Caki2 (cell line): ENCODE results near the gene RAD51AP1. TPM values are rescaled to one million over a fixed set of nuclear protein-coding genes. Genes with fewer than 3 reads are reported as not detected.
A peak's percentile ranks its signal among the peaks of the same experiment; 100 is the strongest.
"Not testable (repeated sequence)": the region's sequence is repeated elsewhere in the genome, so short reads cannot be mapped to it uniquely, and the experiment has no call there.

Source experiments
- DNase-seq: peaks from one replicate; pipeline ENCODE4 v3.0.0-alpha.2; 2015; ENCODE audit warnings: low read depth
- in situ Hi-C: cut with HindIII; loops from 2 replicates; pipeline ENCODE4 v1.10.0; 2016; ENCODE audit warnings: low sequenced_read_pairs, low pct_unique_long_range_greater_than_20kb, mixed read lengths
- total RNA-seq: library from RNA; depleted of rRNA; stranded (reverse); fragments of >200 nt; shearing (Covaris generic); gene quantifications from 2 replicates; pipeline ENCODE4 v1.2.3, GENCODE V29; 2014; ENCODE audit warnings: low replicate concordance; rRNA removed

RAD51AP1 gene, protein sequence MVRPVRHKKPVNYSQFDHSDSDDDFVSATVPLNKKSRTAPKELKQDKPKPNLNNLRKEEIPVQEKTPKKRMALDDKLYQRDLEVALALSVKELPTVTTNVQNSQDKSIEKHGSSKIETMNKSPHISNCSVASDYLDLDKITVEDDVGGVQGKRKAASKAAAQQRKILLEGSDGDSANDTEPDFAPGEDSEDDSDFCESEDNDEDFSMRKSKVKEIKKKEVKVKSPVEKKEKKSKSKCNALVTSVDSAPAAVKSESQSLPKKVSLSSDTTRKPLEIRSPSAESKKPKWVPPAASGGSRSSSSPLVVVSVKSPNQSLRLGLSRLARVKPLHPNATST
- total RNA-seq = 40.0 and 46.3 TPM in 2 replicates

DNA sequence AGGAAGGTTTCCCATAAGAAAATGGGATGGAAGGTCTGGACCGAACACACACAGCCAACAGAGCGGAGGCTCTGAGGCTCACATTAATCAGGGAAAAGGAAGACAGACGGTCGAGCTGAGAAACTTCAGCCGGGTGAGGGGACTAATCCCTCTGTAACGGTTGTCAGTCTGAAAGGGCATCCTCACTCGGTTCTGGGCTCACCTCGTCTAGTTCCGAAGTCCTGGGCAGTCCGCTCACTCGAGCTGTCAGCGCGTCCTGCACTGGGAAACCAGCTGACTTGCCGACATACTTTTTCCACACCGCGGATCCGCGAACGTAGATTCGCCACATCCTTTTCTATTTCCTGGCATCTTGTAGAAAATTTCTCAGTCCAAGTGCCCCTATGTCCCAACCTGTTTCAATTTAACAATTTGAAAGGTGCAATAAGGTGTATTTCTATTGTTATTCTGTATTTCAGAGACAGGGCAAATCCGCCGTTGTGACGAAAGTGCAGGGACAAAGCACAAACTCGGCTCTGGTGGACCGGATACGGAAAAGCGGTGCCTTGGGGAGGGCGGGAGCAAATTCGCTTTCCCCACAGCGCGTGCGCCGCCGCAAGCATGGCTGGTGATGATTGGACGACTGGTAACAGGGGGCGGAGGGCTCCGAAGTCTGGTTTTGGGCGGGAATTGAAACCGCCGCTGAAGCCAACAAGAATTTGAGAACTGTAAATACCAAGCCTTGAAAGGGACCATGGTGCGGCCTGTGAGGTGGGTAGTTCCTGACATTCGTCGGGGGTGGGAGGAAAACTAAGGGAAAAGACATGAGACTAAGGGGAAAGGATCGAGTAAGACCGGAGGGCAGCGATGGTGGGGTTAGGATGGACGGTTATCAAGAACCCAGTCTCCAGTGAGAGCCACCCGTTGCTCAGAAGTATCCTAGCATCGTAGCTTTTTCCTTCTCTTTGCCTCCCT is at the start of gene RAD51AP1:
Gene RAD51AP1, plus strand, starts transcription at position 684 of the 954 bp plus-strand sequence. Its CDS starts 50 bp downstream, at position 734.
- in situ Hi-C loops = no loop called here
- peak; percentile 95 for DNase-seq

DNA sequence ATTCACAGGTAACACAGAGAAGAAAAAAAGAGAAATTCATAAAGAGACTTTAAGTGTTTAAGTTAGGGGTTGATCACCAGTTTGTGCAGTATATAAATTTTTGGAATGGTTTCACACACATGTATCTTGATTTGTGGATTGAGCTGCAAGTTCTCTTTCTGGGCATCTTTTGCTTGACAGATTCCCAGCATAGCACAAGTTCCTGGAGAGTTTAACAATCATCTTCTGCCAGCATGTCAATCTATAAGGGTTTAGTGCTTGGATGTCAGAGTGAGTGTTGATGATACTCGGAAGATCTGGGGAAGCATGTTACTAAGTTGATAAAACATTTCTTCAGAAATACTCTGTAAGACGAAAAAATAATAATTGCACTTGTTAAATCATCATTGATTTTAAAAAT is 49.1 kb upstream of the RAD51AP1 start:
- DNase-seq = no peak
- in situ Hi-C loops = no loop called here

DNA sequence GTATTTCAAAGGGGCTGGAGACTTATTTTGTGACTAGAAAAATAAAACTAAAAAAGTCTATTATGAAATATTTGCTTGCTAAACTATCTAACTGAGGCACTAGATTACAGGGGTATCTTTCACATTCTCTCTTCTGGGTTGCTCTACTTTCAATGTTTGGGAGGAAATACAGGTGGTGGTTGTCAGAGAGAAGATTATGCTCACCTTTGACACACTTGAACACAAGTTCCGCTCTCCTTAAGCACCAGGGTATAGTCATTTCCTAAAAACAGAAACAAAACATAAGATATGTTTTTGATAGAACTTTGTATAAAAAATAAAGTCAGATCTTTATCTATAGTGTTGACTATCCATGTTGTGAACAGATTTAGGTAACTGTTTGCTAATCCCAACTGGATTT is 47.7 kb upstream of the RAD51AP1 start:
- DNase-seq = no peak
- in situ Hi-C loops = no loop called here

DNA sequence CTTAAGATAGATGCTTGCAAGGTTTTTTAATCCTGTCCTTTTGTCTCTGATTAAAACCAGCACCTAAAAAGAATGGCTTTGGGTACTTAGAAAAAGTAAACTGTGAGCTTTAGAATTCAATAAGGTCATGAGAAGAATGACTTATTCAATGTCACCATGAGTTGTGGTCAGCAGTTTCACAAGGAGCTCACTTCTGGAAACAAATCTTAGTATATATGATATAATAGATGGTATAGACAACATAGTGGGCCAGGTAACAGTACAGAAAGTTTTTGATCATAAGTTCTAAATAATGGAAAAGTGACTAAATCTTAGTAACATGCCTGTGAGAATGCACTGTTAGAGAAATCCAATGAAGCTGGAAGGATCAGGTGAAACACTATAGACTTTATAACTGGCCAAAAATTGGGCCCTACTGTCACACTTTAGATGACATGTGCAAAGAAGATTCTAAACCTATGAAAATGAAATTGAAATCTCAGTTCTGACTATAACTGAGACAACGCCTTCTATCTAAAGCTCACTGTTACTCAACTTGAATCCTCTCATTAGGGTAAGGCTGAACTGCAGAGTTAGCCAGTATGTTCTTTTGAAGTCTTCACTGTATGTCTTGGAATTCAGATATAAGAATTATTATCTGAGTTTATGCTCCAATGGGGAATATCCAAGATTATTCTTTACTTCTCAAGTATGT is 42.4 kb upstream of the RAD51AP1 start:
- in situ Hi-C loops = no loop called here
- DNase-seq = no peak

DNA sequence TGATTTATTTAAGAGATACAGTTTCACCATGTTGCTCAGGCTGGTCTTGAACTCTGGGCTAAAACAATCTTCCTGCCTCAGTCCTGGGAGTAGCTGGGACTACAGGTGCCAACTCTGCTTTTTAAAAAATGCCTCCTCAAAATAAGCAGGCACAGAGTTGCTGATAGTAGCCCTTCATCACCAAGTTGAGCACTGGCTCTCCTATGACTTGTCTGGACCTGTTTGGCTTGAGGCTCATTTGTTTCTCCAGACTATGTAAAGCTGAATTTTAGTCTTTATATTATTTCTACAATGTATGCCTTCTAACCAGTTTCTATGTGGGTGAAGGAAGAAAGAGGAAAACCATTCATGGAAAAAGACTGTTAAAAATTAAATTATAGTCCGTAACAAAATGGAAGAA is 39.5 kb upstream of the RAD51AP1 start:
- in situ Hi-C loops = no loop called here
- DNase-seq = no peak

DNA sequence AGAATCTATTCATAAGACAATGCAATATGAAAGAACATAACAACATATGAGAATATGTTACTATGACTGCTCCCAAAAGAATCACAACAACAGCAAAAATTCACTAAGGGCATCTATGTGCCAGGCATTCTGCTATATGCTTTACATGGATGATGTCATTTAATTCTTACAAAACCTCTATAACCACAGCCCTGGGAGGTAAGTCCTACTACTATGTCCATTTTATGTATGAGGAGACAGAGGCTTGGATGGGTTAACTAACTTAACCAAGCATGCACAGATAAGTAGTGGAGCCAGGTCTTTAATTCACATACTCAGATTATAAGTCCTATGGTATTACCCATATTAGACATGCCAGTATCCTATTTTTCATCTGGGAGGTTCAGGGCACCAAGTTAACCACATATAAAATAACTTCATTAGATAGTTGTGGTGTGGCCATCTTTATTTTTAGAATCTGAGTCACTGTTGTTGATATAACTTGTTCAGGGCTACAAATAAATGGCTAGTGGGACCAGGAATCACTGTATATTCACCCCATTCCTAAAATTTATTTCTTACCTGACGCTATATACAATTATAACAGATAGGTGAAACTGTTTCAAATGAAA is 33.2 kb upstream of the RAD51AP1 start:
- no peak for DNase-seq
- in situ Hi-C loops = no loop called here

DNA sequence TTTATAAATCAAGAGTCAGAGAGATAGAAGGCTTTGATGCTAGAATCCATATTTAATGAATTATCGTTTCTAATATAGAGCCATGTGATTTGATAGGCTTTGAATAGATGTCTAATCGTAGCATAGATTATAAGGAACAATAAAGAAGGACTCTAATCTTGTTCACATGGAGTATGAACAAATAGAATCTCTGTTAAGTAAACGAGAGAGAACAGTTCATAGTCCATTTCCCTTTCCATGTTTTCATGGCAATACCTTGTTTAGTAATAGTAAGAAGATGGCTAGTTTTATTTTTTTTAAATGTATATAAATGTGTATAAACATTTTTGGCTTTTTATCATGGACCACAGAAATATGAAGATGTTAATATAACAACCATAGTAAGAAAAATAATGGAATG is 32.3 kb upstream of the RAD51AP1 start:
- in situ Hi-C loops = no loop called here
- DNase-seq = no peak

DNA sequence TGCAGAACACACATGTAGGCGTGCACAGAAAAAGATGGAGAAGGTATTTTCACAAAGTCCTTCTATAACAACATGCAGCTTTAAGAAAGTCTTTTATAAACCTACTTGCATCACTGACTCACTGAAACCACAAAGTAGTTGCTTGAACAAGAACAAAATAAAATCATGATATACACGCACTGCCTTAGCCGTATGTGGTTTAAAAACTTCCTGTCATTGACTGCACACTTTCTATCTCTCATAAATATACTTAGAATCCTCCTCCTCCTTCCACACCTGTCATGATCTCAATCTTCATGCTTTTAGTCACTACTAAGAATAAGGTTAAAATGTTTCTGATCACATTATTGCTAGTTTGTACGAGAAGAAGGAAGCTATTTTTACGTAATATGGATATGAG is 31.8 kb upstream of the RAD51AP1 start:
- in situ Hi-C loops = no loop called here
- DNase-seq = no peak

DNA sequence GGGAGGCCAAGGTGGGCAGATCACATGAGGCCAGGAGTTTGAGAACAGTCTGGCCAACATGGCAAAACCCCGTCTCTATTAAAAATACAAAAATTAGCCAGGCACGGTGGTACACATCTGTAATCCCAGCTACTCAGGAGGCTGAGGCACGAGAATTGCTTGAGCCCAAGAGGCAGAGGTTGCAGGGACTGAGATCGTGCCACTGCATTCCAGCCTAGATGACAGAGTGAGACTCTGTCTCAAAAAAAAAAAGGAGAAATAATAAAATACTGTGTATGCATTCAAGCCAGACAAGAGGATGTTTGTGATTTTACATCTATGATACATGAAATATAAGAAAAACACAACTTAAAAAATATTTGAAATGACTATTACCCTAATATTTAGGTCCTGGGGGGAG is 30.2 kb upstream of the RAD51AP1 start:
- DNase-seq, in situ Hi-C loops: not testable (repeated sequence)

DNA sequence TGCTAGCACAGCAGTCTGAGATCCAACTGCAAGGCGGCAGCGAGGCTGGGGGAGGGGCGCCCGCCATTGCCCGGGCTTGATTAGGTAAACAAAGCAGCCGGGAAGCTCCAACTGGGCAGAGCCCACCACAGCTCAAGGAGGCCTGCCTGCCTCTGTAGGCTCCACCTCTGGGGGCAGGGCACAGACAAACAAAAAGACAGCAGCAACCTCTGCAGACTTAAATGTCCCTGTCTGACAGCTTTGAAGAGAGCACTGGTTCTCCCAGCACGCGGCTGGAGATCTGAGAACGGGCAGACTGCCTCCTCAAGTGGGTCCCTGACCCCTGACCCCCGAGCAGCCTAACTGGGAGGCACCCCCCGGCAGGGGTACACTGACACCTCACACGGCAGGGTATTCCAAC is 29.4 kb upstream of the RAD51AP1 start:
- in situ Hi-C loops, DNase-seq: not testable (repeated sequence)

DNA sequence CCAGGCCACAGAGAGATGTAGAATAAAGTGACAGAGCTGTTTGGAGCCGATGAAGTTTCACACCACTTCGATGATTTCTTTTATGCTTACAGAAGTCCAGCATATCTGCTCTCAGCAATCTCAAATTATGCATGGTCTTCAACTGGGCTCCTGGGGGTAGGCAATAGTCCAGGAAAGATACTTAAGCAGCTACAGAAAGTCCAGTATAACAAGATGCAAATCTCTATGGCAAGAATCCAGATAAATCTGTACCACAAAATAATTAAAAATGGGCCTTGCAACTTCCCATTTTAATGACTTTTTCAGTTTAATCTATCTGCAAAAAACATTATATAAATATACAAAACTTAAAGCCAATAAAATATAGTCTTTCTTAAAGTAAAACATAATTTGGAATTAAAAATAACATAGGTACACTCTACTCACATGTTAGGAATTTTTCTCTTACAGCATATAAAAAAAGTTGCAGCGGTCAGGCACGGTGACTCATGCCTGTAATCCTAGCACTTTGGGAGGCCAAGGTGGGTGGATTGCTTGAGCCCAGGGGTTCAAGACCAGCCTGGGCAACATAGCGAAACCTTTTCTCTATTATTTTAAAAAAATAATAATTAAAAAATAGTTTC is 20.5 kb upstream of the RAD51AP1 start:
- DNase-seq = no peak
- in situ Hi-C loops = no loop called here

DNA sequence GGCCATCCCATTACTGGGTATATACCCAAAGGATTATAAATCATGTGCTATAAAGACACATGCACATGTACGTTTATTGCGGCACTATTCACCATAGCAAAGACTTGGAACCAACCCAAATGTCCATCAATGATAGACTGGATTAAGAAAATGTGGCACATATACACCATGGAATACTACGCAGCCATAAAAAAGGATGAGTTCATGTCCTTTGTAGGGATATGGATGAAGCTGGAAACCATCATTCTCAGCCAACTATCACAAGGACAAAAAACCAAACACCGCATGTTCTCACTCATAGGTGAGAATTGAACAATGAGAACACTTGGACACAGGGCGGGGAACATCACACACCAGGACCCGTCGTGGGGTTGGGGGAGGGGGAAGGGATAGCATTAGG is 15.2 kb upstream of the RAD51AP1 start:
- DNase-seq, in situ Hi-C loops: not testable (repeated sequence)

DNA sequence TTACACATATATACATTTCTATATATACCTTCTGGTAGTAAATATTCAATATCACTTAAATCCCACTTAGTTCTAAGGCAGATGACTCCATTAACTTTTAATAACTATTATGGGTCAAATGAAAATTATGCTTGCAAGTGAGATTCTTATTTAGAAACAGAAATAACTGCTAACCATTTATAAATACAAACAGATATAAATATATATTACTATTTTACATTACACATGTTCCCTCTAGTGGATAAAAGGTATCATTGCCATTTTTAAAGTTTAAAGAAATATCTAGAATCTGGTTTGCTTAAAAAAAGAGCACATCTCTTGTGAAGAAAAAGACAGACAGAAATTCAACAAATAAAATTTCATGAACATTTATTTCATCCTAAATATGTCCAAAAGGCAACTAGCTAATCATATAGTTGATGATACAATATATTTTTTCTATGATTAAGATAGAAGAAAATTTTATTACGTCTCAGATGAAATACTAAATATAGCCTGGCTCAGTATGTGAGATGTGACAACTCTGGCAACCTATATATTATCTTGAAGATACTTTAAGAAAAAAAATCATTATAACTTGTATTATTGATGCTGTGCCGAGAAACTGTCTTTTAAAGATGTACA is 11.7 kb upstream of the RAD51AP1 start:
- peak; percentile 6 for DNase-seq
- in situ Hi-C loops = no loop called here

DNA sequence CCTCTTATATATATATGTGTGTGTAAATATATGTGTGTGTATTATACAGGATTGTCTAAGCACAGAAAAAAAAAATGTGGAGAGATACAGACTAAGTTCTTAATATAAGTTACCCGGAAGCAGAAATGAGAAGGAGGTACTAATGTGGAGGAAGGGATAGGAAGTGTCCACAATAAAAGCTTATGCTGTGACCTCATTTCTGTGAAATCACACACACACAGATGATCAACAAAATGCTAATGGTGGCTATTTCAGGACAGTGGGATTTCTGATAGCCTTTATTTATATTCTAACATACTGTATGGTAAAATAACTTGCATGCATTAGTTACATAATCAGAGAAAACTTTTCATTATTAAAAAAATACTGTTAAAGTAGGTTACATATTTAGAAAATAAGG is 8.5 kb upstream of the RAD51AP1 start:
- no peak for DNase-seq
- in situ Hi-C loops = no loop called here

DNA sequence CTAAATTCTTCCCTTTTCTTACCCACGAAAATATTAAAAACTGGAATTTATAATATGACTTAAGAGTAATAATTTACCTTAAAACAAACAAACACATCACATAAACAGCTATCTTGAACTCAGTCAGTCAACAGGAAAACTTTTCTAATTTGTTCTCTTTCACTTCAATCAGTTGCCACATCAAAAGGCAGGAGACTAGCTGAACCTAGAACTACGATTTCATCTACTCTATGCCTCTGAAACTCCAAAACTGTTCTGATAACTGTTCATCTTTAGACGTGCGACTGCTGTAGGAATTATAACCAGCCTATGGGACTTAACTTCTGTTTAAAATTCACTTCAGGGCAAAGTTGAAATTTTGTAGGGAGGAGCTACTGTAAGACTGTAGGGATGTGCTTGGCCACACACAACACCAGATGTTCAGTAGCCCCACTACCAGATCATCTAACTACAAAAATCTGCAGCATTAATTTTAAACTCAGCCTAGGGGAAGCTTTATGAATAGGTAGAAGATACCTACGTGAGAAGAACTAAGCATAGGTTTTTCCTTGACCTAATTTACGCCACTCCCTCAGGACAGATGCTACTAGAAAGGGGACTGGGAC is 7.6 kb upstream of the RAD51AP1 start:
- in situ Hi-C loops = no loop called here
- no peak for DNase-seq

DNA sequence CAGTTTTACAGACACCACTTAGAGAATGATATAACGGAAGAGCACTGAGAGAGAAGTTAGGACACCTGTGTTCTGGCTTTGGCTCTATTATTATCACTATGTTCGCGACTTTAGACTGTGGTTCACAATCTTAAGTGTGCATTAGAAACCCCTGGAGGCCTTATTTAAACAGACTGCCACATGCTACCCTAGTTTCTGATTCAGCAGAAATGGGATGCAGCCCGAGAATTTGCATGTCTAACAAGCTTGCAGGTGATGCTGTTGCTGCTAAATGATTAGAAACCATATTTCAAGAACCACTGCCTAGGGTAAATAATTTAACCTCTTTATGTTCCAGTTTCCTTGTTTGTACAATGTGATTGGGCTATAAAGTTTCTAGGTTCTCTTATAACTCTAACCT is 3.6 kb upstream of the RAD51AP1 start:
- in situ Hi-C loops = no loop called here
- no peak for DNase-seq

DNA sequence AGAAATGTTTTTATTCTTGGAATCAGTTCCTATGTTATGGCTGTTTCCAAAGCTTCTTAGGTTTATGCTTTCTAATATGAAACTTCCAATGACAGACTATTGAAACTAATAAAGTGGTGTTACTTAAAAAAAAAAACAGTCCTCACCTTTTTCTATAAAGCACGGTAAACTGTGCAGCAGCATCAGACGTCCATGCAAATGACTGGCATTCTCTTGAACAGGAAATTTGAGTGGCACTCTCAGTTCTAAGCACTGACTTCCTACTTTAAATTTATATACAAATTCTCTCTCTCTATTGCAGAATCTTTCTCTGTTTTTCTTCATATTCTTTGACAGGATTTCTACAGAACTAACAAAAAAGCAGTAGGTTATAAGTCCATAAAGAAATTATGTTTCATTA is 2.8 kb upstream of the RAD51AP1 start:
- no peak for DNase-seq
- in situ Hi-C loops = no loop called here
